G401.6 (cell line): ENCODE data around the gene YPEL1.
"Not testable (repeated sequence)": the region's sequence is repeated elsewhere in the genome, so short reads cannot be mapped to it uniquely, and the experiment has no call there.

Source experiments
- FAIRE-seq: peaks from 2 replicates; lab custom pipeline; 2012; peaks lifted over from hg19 to GRCh38; lab: Jason Lieb, UNC

The YPEL1 gene

GRCh38 chr22:21682385-21683175 lies 53.0 kb downstream of the YPEL1 start:
- FAIRE-seq, result no peak

- FAIRE-seq, result no peak
Observed at GRCh38 chr22:21681566-21682370, 53.8 kb downstream of the YPEL1 start.

DNA sequence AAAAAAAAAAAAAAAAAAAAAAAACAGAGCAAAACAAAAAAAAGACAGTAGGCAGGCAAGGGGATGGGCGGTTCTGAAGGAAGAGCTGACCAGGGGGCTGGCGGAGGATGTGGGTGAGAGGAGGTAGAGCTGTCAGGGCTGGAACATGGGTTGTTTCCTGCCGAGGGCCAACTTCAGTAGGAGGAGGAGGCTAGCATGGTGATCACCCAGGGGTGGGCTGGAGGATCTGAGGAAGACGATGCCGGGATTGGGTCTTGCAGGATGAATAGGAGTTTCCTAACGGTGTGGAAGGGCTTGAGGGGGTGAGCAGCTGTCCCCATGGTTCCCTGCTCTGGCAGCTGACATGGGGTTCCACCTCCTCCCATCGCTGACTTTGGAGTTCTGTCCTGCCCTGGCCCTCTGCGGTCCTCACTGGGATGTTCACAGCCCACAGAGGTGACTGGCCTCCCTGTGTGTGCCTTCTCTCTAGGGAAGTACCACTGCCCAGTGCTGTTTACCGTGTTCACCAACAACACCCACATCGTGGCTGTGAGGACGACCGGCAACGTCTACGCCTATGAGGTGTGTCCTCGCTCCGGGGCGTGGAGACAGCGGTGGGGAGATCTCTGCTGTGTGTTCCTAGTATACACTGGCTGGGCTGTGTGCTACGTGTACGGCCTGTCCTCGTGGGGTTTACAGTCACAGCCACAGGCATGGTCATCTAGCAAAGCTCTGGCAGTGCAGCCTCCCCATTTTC lies 54.6 kb downstream of the YPEL1 start:
- FAIRE-seq, result no peak

DNA sequence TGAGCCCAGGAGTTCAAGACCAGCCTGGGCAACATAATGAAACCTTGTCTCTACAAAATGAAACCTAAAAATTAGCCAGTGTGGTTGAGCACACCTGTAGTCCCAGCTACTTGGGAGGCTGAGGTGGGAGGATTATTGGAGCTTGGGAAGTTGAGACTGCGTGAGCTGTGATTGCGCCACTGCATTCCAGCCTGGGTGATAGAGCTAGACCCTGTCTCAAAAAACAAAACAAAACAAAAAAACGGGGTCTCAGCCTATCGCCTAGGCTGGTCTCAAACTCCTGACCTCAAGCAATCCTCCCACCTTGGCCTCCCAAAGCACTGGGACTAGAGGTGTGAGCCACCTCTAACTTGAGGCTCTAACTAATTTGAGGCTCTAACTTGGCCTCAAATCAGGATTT lies 56.2 kb downstream of the YPEL1 start:
- no peak for FAIRE-seq

- not testable (repeated sequence) for FAIRE-seq
Observed at GRCh38 chr22:21678842-21679241, 56.8 kb downstream of the YPEL1 start.

DNA sequence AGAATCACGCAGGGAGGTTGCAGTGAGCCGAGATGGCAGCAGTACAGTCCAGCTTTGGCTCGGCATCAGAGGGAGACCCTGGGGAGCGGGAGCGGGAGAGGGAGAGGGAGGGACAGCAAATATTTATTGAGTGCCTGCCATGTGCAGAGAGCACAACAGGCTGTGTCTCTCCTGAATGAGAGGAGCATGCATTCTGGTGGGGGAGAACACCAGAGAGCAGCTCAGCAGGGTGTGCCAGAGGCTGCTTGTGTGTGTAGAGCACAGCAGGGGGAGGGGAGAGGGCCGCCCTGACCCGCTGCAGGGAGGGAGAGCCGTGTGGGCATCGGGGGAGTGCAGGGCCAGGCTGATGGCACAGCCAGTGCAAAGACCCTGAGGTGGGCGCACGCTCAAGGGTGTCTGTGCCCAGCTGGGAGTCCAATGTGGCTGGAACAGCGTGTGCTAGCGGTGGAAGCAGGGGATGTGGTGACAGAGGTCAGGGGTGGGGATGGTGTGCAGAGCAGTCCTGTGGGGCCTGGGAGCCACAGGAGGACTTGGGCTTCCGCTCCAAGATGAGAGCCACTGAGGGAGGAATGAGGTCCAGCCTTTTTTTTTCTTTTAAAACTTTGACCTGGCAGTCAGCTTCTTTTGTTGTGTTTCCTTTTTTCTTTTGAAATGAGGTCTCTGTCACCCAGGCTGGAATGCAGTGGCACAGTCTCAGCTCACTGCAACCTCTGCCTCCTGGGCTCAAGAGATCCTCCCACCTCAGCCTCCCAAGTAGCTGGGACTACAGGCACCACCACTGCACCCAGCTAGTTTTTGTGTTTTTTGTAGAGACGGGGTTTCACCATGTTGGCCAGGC lies 57.8 kb downstream of the YPEL1 start:
- no peak for FAIRE-seq

DNA sequence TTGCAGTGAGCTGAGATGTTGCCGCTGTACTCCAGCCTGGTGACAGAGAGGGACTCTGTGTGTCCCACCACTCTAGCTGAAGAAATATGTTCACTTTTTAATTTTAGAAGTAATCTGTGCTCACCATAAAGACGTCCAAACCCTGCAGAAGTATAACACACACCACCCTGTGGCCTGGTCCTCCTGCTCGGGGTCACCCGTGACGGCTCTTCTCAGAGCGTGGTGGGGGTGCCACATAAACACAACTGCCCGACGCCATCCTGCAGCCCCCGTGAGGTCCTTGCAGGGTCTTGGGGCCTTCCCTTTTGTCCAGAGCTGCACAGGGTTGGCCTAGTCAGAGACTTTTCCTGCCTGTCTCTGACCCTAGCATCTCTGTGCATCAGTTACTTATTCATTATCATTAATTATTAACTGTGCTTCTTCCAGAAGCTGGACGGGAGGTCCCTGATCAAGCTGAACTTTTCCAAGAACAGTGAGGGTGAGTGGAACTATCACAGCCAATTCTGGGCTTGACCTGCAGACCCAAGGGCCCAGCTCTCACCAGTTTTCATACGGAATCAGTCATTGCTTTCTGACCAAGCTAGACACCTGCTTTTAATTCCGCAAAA lies 60.9 kb downstream of the YPEL1 start:
- FAIRE-seq, result no peak

DNA sequence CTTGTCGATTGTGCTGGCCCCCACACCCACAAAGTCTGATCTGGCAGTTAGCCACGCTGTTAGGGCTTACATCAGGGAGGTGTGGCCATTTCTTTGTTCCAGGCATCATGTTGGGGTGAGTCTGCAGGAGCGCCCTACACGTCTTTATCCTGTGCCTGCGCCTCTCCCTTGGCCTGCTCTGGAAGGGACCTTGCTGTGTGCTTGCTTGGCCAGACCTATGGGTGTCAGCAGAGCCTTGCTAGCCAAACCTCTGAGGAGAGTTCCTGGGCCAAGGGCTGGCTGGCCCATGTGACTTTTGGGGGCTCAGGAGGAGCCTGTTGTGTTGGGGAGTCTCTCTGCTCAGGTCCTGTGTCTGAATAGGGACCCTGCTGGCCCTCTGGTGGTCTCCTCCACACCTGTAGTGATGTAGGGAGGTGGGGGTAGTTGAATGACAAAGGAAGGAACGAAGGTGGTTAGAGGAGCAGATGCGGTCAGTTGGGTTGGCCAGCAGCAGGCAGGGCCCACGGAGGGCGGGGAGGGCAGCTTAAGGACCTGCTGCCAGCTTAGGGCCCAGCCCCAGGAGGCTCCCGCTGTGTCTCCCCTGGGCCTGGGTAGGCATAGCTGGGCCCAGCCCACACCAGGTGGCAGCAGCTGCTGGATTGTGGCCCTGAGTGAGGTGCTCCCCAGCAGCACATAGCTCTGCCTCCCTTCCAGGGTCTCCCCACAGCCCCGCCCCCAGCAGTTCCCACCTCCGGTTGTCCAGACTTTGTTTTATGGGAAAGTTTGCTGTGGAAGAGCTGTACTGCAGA lies 61.9 kb downstream of the YPEL1 start:
- FAIRE-seq, result no peak

DNA sequence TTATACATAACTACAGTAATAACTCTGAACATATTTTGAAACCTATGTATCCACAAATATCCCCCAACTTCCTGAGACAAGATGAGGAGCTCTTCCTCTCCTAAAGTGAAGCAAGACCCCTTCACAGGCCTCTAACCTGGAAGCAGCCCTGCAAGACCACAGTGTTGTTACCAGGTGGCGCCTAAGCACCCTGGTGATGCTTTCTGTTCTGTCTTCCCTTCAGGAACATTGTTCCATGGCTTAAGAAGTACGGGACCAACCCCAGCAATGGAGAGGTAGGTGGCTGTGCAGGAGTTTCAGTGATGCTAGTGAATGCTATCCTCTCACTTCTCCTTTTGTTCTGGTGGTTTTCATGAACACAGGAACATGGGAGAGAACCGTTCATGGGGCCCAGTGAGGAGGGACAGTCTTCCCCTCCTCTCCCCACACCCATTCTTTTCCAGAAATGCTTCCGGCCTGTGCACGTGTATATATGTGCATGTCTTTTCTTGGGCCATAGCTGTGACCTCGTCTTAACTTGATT lies 63.4 kb downstream of the YPEL1 start:
- FAIRE-seq, result no peak

GRCh38 chr22:21669026-21669425 lies 66.6 kb downstream of the YPEL1 start:
- no peak for FAIRE-seq

- no peak for FAIRE-seq
Observed at GRCh38 chr22:21666786-21667185, 68.8 kb downstream of the YPEL1 start.

- no peak for FAIRE-seq
Observed at GRCh38 chr22:21665047-21665851, 70.3 kb downstream of the YPEL1 start.

DNA sequence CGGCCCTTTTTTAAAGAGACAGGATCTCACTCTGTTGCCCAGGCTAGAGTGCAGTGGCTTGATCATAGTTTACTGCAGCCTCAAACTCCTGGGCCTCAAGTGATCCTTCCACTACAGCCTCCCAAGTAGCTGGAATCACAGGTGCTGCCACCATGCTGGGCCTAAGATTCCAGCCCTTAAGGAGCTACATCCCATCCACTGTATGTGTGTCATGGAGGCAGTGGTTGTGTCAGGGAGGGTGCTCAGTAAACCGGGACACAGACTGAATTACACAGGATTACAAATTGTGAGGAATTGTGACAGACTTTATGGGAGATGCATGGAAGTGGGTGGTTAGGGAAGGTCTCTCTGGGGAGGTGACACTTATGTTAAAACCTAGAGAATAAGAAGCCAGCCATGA lies 71.9 kb downstream of the YPEL1 start:
- FAIRE-seq, result no peak

GRCh38 chr22:21661991-21662390 lies 73.6 kb downstream of the YPEL1 start:
- no peak for FAIRE-seq

DNA sequence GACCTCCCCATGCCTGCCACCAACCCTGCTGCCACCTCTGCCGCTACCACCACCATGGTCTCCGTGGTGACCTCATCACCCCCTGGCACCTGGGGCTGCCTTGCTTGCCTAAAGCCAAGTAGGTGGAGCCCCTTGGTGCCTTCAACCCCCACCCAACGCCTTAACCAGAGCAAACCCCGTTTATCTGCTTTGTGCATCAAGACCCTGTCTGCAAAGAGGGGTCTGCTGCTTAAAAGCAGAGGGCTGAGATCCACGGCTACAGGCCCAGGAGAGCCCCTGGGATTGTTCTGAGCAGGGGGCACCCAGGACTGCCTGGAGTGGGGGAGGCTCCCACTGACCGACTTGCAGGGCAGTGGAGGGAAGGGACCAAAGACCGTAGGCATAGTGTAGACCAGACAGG lies 74.7 kb downstream of the YPEL1 start:
- no peak for FAIRE-seq

DNA sequence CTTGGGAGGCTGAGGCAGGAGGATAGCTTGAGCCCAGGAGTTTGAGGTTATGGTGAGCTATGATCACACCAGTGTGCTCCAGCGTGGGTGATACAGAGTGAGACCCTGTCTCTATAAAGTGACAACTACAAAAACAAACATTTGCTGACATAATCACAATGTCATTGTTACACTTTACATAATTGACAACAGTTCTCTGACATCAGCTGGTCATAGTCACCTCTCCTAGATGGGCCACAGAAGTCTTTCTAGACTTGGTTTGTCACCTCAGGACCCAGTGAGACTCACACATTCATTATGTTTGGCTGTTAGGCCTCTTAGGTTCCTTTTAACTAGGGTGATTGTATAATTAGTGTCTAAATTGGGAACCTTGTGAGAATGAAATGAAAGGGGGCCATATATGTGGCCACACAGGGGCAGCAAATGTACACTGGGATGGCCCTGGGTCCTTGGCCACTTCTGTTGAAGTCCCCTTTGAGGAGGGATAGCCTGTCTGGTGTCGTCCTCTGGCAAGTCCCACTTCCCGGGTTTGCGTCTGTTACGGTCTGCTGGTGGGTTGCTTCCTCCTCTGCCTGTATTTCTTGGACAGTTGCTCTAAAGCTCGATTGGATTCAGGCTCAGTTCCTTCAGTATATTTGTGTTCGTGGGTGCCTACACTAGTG lies 75.6 kb downstream of the YPEL1 start:
- FAIRE-seq, result no peak

DNA sequence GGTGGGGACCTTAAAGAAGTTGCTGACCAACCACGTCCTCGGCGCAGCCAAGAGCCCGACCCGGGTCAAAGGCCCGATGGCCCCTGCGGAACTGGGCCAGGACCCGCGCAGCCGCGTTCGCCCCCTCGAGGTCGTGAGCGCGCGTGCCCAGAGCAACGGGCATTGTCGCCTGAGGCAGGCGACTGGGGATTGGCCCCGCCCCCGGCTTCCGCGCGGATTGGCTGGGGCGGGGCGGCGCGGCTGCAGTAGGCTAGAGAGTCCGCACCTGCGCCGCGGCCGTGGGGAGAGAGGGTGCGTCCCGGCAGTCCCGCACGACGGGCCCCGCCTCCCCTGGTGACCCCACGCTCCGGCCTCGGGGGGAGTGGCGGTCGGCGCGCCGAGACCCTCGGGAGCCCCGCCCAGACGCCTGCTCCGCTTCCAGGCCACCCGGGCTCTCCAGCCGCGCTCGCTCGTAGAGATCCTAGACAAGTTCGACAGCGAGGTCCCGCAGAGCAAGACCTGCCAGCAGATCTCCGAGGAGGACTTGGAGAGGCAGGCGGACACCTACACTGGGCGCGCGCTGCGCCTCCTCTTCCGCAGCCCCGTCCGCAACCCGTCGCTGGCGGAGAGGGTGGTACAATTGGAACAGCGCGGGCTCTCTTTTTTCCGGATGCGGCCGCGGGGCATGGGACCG lies 78.1 kb downstream of the YPEL1 start:
- no peak for FAIRE-seq

DNA sequence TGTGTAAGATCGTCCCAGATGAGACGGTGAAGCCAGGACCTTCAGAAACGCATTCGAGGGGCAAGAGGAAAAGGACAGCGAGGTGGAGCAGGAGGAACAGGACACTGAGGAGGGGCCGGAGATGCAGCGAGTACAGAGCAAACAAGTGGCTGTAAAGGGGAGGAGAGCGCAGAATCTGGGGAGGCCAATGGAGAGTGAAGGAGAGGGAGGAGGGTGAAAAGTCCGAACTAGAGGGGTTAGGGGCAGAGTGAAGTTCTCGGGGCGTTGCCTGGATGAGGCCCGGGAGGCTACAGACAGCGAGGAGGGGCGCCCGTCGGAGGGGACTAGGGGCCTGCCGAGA lies 78.6 kb downstream of the YPEL1 start:
- no peak for FAIRE-seq
